Right atrium auricular region (tissue), 2 donors: ENCODE data around the gene CDNF. TPM values are rescaled to one million over a fixed set of nuclear protein-coding genes. Genes with fewer than 3 reads are reported as not detected.

Experiments used
- DNase-seq: peaks from one replicate; pipeline ENCODE4 v3.0.0-alpha.2; 2019; ENCODE audit warnings: low spot score
- H3K27ac ChIP-seq, 2 donors: fragments of 200-600 bp; sonication (generic); 1 replicate in 1 of 2; 2 replicates in 1 of 2; pipeline ENCODE4 v1.5.1; 2016 to 2019
- H3K27me3 ChIP-seq, 2 donors: fragments of 200-600 bp; sonication (generic); one replicate each; pipeline versions ENCODE4 v1.5.1 to v1.6.0; 2017 to 2019
- H3K36me3 ChIP-seq: fragments of 200-600 bp; sonication (generic); one replicate; pipeline ENCODE4 v1.5.1; 2016
- H3K4me1 ChIP-seq, 2 donors: fragments of 200-600 bp; sonication (generic); one replicate each; pipeline versions ENCODE4 v1.5.1 to v1.6.0; 2017 to 2019
- H3K4me3 ChIP-seq, 2 donors: fragments of 200-600 bp; sonication (generic); 1 replicate in 1 of 2; 2 replicates in 1 of 2; pipeline ENCODE4 v1.5.1; 2017 to 2019; ENCODE audit warnings: mild to moderate bottlenecking in 1 of 2, moderate library complexity in 1 of 2
- H3K9me3 ChIP-seq, 2 donors: fragments of 200-600 bp; sonication (generic); one replicate each; pipeline ENCODE4 v1.5.1; 2019
- total RNA-seq, 2 donors: library from RNA; depleted of rRNA; stranded (reverse); fragments of >200 nt; gene quantifications; one replicate each; pipeline ENCODE4 v1.1.0, GENCODE V29; 2016
- TF ChIP-seq, protein P1 (sequence below), 2 donors: fragments of 200-600 bp; sonication (generic); IDR thresholded peaks; one replicate each; pipeline ENCODE4 v1.5.1; 2019; ENCODE audit warnings: antibody characterized with exemption in 2 of 2

The CDNF gene
- total RNA-seq, 2 donors from 2014 or later = 1.1 to 3.3 TPM

DNA sequence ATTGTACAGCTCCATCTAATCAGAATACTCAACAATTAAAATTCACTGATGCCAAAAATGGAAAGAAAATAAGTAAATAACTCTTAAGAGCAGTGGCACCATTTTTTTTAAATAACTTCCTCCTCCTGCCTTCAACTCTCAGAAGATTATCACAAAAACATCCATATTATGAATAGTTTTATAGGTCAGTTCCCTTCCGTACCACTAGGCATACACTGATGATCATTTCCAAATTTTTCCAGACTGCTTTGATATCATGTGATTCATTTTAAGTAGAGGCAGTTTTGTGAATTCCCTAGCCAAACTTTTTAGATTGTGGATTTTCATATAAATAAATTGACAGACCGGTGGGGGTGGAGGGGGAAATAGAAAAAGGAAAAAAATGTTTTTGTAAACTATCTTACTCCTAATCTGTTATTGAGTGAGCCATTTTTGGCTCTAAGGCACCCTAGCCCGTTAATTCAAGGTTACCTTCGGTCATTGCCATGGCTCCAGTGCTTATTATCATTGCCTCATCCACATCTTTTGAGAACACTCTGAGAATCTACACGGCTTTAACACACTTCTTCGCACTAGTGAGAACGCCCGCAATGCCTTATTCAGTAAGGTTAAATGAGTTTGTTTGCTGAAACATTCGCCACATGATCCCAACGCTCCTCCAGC lies 64.2 kb downstream of the CDNF start:
- no peak for DNase-seq
- Histone ChIP-seq H3K36me3 (no peaks in the 10 kb centered on the region), H3K9me3 (no peaks in the 10 kb centered on the region), H3K4me1 (peaks cover 0 to 4% of the 10 kb centered on the region in 2 donors), H3K27ac (no peak overlapping the region), H3K27me3 (no peaks in the 10 kb centered on the region), H3K4me3 (no peak overlapping the region)
- TF ChIP-seq, protein P1, sequence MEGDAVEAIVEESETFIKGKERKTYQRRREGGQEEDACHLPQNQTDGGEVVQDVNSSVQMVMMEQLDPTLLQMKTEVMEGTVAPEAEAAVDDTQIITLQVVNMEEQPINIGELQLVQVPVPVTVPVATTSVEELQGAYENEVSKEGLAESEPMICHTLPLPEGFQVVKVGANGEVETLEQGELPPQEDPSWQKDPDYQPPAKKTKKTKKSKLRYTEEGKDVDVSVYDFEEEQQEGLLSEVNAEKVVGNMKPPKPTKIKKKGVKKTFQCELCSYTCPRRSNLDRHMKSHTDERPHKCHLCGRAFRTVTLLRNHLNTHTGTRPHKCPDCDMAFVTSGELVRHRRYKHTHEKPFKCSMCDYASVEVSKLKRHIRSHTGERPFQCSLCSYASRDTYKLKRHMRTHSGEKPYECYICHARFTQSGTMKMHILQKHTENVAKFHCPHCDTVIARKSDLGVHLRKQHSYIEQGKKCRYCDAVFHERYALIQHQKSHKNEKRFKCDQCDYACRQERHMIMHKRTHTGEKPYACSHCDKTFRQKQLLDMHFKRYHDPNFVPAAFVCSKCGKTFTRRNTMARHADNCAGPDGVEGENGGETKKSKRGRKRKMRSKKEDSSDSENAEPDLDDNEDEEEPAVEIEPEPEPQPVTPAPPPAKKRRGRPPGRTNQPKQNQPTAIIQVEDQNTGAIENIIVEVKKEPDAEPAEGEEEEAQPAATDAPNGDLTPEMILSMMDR (IDR thresholded peaks at IDR 0.05) = no peak

DNA sequence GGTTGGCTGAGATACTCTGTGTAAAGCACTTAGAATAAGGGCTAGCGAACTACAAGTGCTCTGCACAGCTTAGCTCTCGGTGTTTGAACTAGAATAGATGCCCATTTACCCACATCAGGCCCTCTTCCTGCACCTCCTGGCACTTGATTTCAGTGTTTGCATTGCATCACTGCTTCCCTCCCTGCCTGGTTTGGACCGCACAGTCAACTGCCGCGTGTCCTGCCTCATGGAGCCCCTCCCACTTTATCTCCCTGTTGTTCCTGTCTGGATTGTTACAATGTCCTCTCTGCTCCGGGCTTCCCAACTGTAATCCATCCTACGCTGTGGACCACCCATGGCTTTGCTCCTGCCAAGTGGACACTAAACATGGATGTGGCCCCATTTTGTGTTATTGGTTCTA lies 65.4 kb downstream of the CDNF start:
- no peak for DNase-seq
- TF ChIP-seq, protein P1 (IDR thresholded peaks at IDR 0.05) = no peak
- no peaks in the 10 kb centered on the region for H3K36me3 ChIP-seq
- H3K4me3 ChIP-seq = no peak overlapping the region
- no peaks in the 10 kb centered on the region for H3K27me3 ChIP-seq
- no peaks in the 10 kb centered on the region for H3K9me3 ChIP-seq
- H3K27ac ChIP-seq = no peak overlapping the region
- H3K4me1 ChIP-seq = no peaks in the 10 kb centered on the region

DNA sequence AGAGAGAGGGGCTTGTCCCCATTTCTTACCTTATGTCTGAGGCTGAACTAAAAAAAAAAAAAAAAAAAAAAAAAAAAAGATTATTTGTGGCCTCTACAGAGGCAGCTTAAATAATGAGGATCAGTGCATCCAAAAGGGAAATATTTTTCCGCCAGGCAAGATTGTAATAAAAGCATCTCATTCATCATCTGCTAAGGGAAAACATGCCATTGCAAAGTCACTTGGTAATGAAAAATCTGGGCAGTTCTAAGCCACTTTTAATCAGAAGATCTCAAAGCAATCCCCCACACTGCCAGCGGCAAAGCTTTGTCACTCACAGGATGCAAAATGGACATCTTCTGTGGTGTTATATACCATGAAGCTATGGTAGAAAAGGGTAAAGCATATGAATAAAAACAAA lies 66.9 kb downstream of the CDNF start:
- Histone ChIP-seq H3K36me3 (no peaks in the 10 kb centered on the region), H3K27ac (no peak overlapping the region), H3K4me3 (no peak overlapping the region), H3K27me3 (no peaks in the 10 kb centered on the region), H3K9me3 (no peaks in the 10 kb centered on the region), H3K4me1 (no peaks in the 10 kb centered on the region)
- no peak for DNase-seq
- TF ChIP-seq, protein P1 (IDR thresholded peaks at IDR 0.05) = no peak

Other genes with a start within 250 kb of the CDNF start
- 10 to 100 TPM; 10.6 to 14.1 TPM for gene FAM107B, start 63.1 kb downstream of the CDNF start, total RNA-seq
- gene HSPA14, start 269 bp upstream of the CDNF start, total RNA-seq = 1 to 10 TPM; 6.1 to 9.7 TPM
- gene MSANTD7, start 269 bp upstream of the CDNF start, total RNA-seq = 1 to 10 TPM; 4.3 to 5.9 TPM
- gene SUV39H2, start 40.8 kb upstream of the CDNF start, total RNA-seq = 1 to 10 TPM; 1.9 to 3.0 TPM
- 1 to 10 TPM; 2.9 to 4.1 TPM for gene DCLRE1C, start 116.1 kb upstream of the CDNF start, total RNA-seq
- gene MEIG1, start 121.4 kb upstream of the CDNF start, total RNA-seq = not detected
- gene OLAH, start 205.9 kb upstream of the CDNF start, total RNA-seq = under 1 TPM in 1 of 2 donors, not detected in 1; 0.24 TPM